Measurements from ENCODE around the gene DCP1A. TPM values are rescaled to one million over a fixed set of nuclear protein-coding genes. Genes with fewer than 3 reads are reported as not detected.
A peak's percentile ranks its signal among the peaks of the same experiment; 100 is the strongest.

Gene DCP1A
- total and polyA plus RNA-seq, 2 of the 13 experiments (the other 11 are each of a cell fraction or from before 2014, with no cell fraction given), result 14.2 to 41.2 TPM

DNA sequence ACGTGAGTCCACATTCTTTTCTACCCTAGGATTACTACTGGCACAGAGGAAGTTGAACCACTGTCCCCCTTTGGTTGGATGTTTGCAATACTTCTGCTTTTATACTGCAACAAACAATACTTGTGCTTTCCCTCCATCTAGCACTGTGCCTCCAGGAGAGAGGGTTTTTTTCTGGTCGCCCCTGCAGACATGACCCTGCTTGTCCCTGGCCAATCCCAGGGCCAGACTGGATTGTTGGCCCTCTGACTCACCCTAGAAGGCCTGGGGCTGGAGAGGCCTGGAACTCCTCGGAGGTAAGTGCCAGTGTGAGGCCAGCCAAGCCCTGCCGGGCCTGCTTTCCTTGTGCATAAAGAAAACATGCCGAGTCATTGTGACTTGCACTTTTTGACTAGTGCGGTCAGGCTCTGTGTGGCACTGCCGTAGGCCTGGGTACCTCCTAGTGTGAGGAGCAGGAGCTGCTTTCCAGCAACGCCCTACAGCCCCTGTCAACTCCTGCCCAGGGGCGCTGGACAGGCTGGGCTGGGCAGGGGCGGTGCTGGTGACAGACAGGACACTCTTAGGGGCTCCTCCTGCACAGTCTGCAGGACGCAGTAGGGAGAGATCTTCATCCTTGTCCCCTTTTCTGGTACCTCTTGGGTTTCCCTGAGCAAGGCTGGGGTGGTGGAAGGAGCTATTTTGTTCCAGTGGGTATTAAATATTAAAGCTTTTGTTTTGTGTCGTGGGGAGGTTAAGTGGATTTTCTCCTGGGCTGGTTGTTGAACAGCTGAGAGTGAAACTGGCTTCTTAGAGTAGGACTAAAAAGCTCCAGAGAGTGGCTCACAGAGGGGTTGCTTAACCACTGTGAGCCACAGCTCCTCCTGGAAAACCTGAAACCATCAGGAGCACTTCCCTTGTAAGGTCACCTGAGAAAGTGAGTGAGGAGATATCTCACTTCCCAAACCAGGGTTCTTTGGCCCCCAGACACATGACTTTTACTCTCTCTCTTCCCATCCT is 77.2 kb downstream of the DCP1A start (continued):
- TF ChIP-seq ZNF142 (CRISPR knock-in tag; IDR thresholded peaks at IDR 0.05) (0 out of 2 replicates have a peak, but pooled peaks have one; percentile 27), ZNF652 (CRISPR knock-in tag; IDR thresholded peaks at IDR 0.05; ENCODE audit: borderline replicate concordance, low read depth) (no peak; the same call in 1 of the 2 replicates), EED (CRISPR knock-in tag; IDR thresholded peaks at IDR 0.05) (no peak), ZNF232 (CRISPR knock-in tag; IDR thresholded peaks at IDR 0.05; ENCODE audit: borderline replicate concordance) (no peak), HOXD1 (CRISPR knock-in tag; IDR thresholded peaks at IDR 0.05) (peak; percentile 27; the same call in 1 of the 2 replicates), JARID2 (CRISPR knock-in tag; IDR thresholded peaks at IDR 0.05; ENCODE audit: insufficient replicate concordance) (no peak), MED1 (CRISPR knock-in tag; IDR thresholded peaks at IDR 0.05) (peak; percentile 85), ERF (CRISPR knock-in tag; IDR thresholded peaks at IDR 0.05) (no peak), ZNF337 (CRISPR knock-in tag; IDR thresholded peaks at IDR 0.05; ENCODE audit: borderline replicate concordance, low read depth) (peak; percentile 31; the same call in 1 of the 2 replicates), ZNF724P (CRISPR knock-in tag; IDR thresholded peaks at IDR 0.05; ENCODE audit: borderline replicate concordance) (0 out of 2 replicates have a peak, but pooled peaks have one; percentile 51), MIXL1 (CRISPR knock-in tag; IDR thresholded peaks at IDR 0.05) (peak; percentile 54; the same call in 1 of the 2 replicates), SAFB2 (CRISPR knock-in tag; IDR thresholded peaks at IDR 0.05; ENCODE audit: borderline replicate concordance, low read depth) (no peak), ZSCAN21 (CRISPR knock-in tag; IDR thresholded peaks at IDR 0.05; ENCODE audit: borderline replicate concordance) (peak; percentile 39; the same call in 1 of the 2 replicates), NFE2 (CRISPR knock-in tag; IDR thresholded peaks at IDR 0.05) (peak; percentile 100), KDM3A (CRISPR knock-in tag; IDR thresholded peaks at IDR 0.05; ENCODE audit: low read depth) (no peak), PCBP2 (optimal IDR thresholded peaks at IDR 0.05; ENCODE audit: low read depth, low read length, poor library complexity, severe bottlenecking) (no peak), PHF5A (CRISPR knock-in tag; IDR thresholded peaks at IDR 0.05; ENCODE audit: low read depth, unreplicated experiment) (no peak), MAFK (conservative IDR thresholded peaks at IDR 0.05 in 1 of 2, IDR thresholded peaks at IDR 0.05 in 1 of 2; ENCODE audit: low read length in 2 of 2) (peak; percentile 95 to 100), NCOR1 (IDR thresholded peaks at IDR 0.05; ENCODE audit: borderline replicate concordance, low read length) (peak; percentile 23; the same call in 1 of the 2 replicates), HDAC2 (CRISPR knock-in tag; IDR thresholded peaks at IDR 0.05) (peak; percentile 78; the same call in 1 of the 2 replicates), ZNF496 (CRISPR knock-in tag; IDR thresholded peaks at IDR 0.05; ENCODE audit: insufficient replicate concordance) (no peak), ZNF720 (CRISPR knock-in tag; IDR thresholded peaks at IDR 0.05) (no peak), ZNF547 (CRISPR knock-in tag; IDR thresholded peaks at IDR 0.05) (no peak)
- TF ChIP-seq, protein P1, sequence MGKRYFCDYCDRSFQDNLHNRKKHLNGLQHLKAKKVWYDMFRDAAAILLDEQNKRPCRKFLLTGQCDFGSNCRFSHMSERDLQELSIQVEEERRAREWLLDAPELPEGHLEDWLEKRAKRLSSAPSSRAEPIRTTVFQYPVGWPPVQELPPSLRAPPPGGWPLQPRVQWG (CRISPR knock-in tag; IDR thresholded peaks at IDR 0.05; ENCODE audit: borderline replicate concordance, low read depth), result no peak
